Medulla oblongata (tissue), 1 donor: ENCODE results near the gene SMAD2.
"Not testable (repeated sequence)": the region's sequence is repeated elsewhere in the genome, so short reads cannot be mapped to it uniquely, and the experiment has no call there.

Source experiments
- DNase-seq: peaks from one replicate; pipeline ENCODE4 v3.0.0-alpha.2; 2015; ENCODE audit errors: extremely low spot score

SMAD2 gene

GRCh38 chr18:47930199-47930930, at the start of gene SMAD2:
SMAD2 (minus strand) TSS chr18:47930659; CDS start chr18:47896756, 33,903 bp downstream.
- peak; percentile 86 for DNase-seq

GRCh38 chr18:47979611-47980200, 49.2 kb upstream of the SMAD2 start:
- no peak for DNase-seq

- no peak for DNase-seq
Observed at GRCh38 chr18:47978603-47979002, 48.1 kb upstream of the SMAD2 start.

- DNase-seq, result no peak
Observed at GRCh38 chr18:47978141-47978540, 47.7 kb upstream of the SMAD2 start.

GRCh38 chr18:47975701-47976100, 45.2 kb upstream of the SMAD2 start:
- DNase-seq, result no peak

- no peak for DNase-seq
Observed at GRCh38 chr18:47975105-47975504, 44.6 kb upstream of the SMAD2 start.

GRCh38 chr18:47970664-47971531, 40.4 kb upstream of the SMAD2 start:
- peak; percentile 43 for DNase-seq

- no peak for DNase-seq
Observed at GRCh38 chr18:47969816-47970215, 39.4 kb upstream of the SMAD2 start.

GRCh38 chr18:47968721-47969120, 38.3 kb upstream of the SMAD2 start:
- DNase-seq, result no peak

- no peak for DNase-seq
Observed at GRCh38 chr18:47968006-47968676, 37.7 kb upstream of the SMAD2 start.

- no peak for DNase-seq
Observed at GRCh38 chr18:47964053-47964452, 33.6 kb upstream of the SMAD2 start.

- not testable (repeated sequence) for DNase-seq
Observed at GRCh38 chr18:47961003-47961402, 30.5 kb upstream of the SMAD2 start.

- peak; percentile 63 for DNase-seq
Observed at GRCh38 chr18:47953471-47953931, 23.0 kb upstream of the SMAD2 start.

- DNase-seq, result no peak
Observed at GRCh38 chr18:47950511-47950910, 20.1 kb upstream of the SMAD2 start.

- peak; percentile 27 for DNase-seq
Observed at GRCh38 chr18:47949202-47949601, 18.7 kb upstream of the SMAD2 start.

- DNase-seq, result no peak
Observed at GRCh38 chr18:47946889-47947288, 16.4 kb upstream of the SMAD2 start.

- no peak for DNase-seq
Observed at GRCh38 chr18:47944972-47945852, 14.8 kb upstream of the SMAD2 start.

GRCh38 chr18:47936952-47937351, 6.5 kb upstream of the SMAD2 start:
- no peak for DNase-seq

- peak; percentile 56 for DNase-seq
Observed at GRCh38 chr18:47935321-47936055, 5.0 kb upstream of the SMAD2 start.

GRCh38 chr18:47932603-47933002, 2.1 kb upstream of the SMAD2 start:
- DNase-seq, result peak; percentile 45
